Measurements from ENCODE around the gene MBTPS1. TPM values are rescaled to one million over a fixed set of nuclear protein-coding genes. Genes with fewer than 3 reads are reported as not detected.
"Not testable (repeated sequence)": the region's sequence is repeated elsewhere in the genome, so short reads cannot be mapped to it uniquely, and the experiment has no call there.

Gene MBTPS1
- total RNA-seq, 2 experiments from 2014 or later = 37.5 to 37.6 TPM

DNA sequence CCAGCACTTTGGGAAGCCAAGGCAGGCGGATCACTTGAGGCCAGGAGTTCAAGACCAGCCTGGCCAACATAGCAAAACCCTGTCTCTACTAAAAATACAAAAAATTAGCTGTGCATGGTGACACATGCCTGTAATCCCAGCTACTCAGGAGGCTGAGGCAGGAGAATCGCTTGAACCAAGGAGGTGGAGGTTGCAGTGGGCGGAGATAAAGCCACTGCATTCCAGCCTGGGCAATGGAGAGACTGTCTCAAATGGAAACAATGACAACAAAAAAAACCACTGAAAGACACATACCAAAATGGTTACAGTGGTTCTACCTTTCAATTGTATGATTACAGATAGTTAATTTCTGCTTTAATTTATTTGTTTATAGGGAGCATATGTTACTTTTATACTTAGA is 4.8 kb downstream of the MBTPS1 start:
- H3K27ac Mint-ChIP-seq; H3K36me3 Mint-ChIP-seq; intact Hi-C loops (cut with micrococcal nuclease); H3K4me3 Mint-ChIP-seq; H3K9me3 Mint-ChIP-seq; H3K27me3 Mint-ChIP-seq: not testable (repeated sequence)
- H3K4me1 Mint-ChIP-seq (ENCODE audit: low read depth) = peaks cover 45% of the 10 kb centered on the region
- DNase-seq = peak; percentile 54
- POLR2A ChIA-PET = interaction anchor here (0.9 kb wide), 1 partner anchor 23 kb away, joined by 3 read pairs; no protein-coding TSS in a partner anchor
- CTCF ChIA-PET = interaction anchor here (0.8 to 1.6 kb wide), 2 partner anchors 27 to 64 kb away, joined by 4 to 9 read pairs; no protein-coding TSS in a partner anchor

DNA sequence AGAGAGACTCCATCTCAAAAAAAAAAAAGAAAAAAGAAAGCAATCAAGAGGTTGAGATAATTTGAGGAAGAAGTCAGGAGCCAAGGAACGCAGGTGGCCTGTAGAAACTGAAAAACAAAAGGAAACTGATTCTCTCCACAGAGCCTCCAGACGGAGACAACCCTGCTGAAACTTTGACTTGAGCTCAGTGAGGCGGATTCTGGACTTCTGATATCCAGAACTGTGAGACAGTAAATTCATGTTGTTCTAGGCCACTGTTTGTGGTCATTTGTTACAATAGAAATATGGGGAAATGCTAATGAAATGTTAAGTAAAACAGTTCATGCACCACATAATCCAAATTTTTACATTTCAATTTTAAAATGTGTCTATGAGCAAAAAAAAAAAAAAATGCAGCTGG is 5.2 kb downstream of the MBTPS1 start:
- CTCF ChIA-PET = interaction anchor here (0.8 to 1.0 kb wide), 2 partner anchors 27 to 75 kb away, joined by 4 read pairs; partner anchors contain the start of gene TAF1C
- no peaks in the 10 kb centered on the region for H3K9me3 Mint-ChIP-seq
- H3K27ac Mint-ChIP-seq = no peak overlapping the region
- H3K36me3 Mint-ChIP-seq = peaks cover 8% of the 10 kb centered on the region
- POLR2A ChIA-PET = no interaction called here
- peaks cover 49% of the 10 kb centered on the region for H3K4me1 Mint-ChIP-seq (ENCODE audit: low read depth)
- intact Hi-C loops (cut with micrococcal nuclease) = no loop called here
- no peak overlapping the region for H3K4me3 Mint-ChIP-seq
- no peak for DNase-seq
- H3K27me3 Mint-ChIP-seq = no peaks in the 10 kb centered on the region

DNA sequence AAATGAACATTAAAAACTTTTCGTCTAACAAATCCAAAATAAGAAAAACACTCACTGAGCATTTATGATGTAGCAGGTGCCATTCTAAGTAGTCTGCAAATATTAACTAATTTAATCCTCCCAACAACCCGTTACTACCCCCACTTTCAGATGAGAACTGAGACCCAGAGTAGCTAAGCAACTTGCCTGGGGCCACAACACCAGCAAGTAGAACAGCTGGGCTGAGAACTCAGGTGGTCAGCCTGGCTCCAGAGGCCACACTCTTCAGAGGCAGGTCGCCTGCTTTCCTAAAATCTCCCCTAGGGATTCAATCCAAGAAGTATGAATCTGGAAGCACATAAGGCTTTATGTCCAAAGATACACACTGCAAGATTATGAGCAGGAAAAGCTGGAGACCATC is 6.2 kb downstream of the MBTPS1 start:
- Mint-ChIP-seq H3K4me3 (no peak overlapping the region), H3K27me3 (no peaks in the 10 kb centered on the region), H3K4me1 (ENCODE audit: low read depth) (peaks cover 54% of the 10 kb centered on the region), H3K9me3 (no peaks in the 10 kb centered on the region), H3K27ac (no peak overlapping the region), H3K36me3 (peaks cover 8% of the 10 kb centered on the region)
- POLR2A ChIA-PET = no interaction called here
- DNase-seq = no peak
- CTCF ChIA-PET = interaction anchor here (1.2 to 1.3 kb wide), 2 partner anchors 22 to 65 kb away, joined by 3 read pairs; no protein-coding TSS in a partner anchor
- intact Hi-C loops (cut with micrococcal nuclease) = no loop called here

DNA sequence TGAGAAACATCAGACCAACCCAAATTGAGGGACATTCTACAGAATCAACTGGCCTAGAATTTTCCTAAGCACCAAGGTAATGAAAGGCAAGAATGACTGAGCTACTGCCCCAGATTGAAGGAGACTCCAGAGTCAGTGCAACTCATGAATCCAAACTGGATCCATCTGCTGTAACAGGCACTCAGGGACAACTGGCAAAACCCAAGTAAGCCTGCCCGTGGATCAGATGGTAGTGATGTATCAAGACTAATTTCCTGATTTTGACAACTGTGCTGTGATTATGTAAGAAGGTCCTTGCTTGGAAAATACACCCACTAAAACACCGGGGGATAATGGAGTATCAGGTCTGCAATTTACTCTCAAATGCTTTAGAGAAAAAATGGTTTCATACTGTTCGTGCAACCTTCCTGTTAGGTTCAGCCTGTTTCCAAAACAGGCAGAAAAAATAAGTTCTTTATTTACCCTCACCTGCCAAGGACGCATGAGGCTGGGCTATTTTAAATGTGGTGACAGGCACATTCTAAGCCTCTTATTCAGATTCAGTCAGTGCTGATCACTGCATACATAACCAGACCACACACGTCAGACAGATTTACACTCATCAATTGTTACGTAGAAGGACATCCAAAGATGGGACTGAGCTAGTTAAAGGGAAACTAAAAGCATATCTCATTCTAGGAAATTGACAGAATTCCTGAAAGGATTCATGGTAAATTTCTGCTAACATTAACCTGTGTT is 7.0 kb downstream of the MBTPS1 start:
- H3K27me3 Mint-ChIP-seq = no peaks in the 10 kb centered on the region
- H3K9me3 Mint-ChIP-seq = no peaks in the 10 kb centered on the region
- H3K36me3 Mint-ChIP-seq = peaks cover 8% of the 10 kb centered on the region
- ChIA-PET POLR2A (no interaction called here), CTCF (interaction anchor here (1.2 to 1.3 kb wide), 2 partner anchors 21 to 66 kb away, joined by 3 read pairs; no protein-coding TSS in a partner anchor)
- peaks cover 54% of the 10 kb centered on the region for H3K4me1 Mint-ChIP-seq (ENCODE audit: low read depth)
- intact Hi-C loops (cut with micrococcal nuclease) = no loop called here
- DNase-seq = no peak
- no peak overlapping the region for H3K27ac Mint-ChIP-seq
- H3K4me3 Mint-ChIP-seq = no peak overlapping the region

DNA sequence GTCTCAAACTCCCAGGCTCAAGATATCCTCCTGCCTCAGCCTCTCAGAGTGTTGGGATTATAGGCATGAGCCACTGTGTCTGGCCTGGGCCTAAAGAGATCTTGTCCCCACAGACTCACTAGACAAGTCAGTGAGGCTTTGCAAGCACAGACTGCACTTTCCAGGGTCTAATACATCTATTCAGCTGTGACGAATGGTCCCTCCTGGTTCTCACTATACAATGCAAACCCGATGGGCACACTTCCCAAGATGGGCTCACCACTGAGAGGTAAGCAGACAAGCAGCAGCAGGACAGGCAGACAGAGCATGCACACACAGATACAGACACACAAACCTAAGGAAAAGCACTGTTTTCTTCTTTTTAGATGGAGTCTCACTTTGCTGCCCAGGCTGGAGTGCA is 8.8 kb downstream of the MBTPS1 start:
- POLR2A ChIA-PET = interaction anchor here (1.3 kb wide), 1 partner anchor 8 kb away, joined by 3 read pairs; the partner anchor contains the start of gene MBTPS1
- no peaks in the 10 kb centered on the region for H3K9me3 Mint-ChIP-seq
- peaks cover 8% of the 10 kb centered on the region for H3K36me3 Mint-ChIP-seq
- CTCF ChIA-PET = interaction anchor here (1.0 to 1.4 kb wide), 2 partner anchors 8 to 23 kb away, joined by 3 read pairs; partner anchors contain the start of gene MBTPS1
- peaks cover 58% of the 10 kb centered on the region for H3K4me1 Mint-ChIP-seq (ENCODE audit: low read depth)
- no peak overlapping the region for H3K4me3 Mint-ChIP-seq
- no peak for DNase-seq
- no peaks in the 10 kb centered on the region for H3K27me3 Mint-ChIP-seq
- intact Hi-C loops (cut with micrococcal nuclease) = no loop called here
- no peak overlapping the region for H3K27ac Mint-ChIP-seq

DNA sequence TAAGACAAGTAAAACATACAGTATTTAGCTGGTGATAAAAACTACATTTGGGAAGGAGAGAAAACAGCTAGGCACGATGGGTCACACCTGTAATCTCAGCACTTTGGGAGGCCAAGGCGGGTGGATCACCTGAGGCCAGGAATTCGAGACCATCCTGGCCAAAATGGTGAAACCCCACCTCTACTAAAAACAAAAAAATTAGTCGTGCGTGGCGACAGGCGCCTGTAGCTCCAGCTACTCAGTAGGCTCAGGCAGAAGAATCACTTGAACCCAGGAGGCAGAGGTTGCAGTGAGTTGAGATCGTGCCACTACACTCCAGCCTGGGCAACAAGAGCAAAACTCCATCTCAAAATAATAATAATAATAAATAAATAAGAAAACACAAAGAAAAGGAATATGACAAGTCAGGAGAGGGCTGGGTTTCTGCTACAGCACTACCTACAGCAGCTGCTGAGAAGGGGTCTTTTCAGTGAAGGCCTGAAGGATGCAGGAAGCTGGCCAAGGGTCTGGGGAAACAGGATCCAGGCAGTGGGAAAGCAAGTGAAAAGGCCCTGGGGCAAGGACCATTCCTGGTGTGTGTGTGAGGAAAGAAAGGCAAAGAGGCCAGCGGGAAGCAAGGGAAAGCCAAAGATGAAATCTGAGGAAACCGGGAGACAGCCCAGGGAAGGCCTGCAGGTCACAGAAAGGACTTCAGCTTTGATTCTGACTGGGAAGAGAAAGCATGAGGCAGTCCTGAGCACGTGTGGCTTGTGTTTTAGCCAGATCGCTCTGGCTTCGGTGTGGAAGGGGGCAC is 10.6 kb downstream of the MBTPS1 start:
- ChIA-PET CTCF (interaction anchor here (1.0 to 1.7 kb wide), 6 partner anchors 10 to 81 kb away, joined by 3 to 10 read pairs (median 4); partner anchors contain the start of genes MBTPS1 and TAF1C), POLR2A (interaction anchor here (1.4 kb wide), 1 partner anchor 10 kb away, joined by 8 read pairs; the partner anchor contains the start of gene MBTPS1)
- Mint-ChIP-seq H3K27me3 (no peaks in the 10 kb centered on the region), H3K9me3 (no peaks in the 10 kb centered on the region), H3K36me3 (peaks cover 13% of the 10 kb centered on the region), H3K4me1 (ENCODE audit: low read depth) (peaks cover 57% of the 10 kb centered on the region), H3K4me3 (no peak overlapping the region), H3K27ac (no peak overlapping the region)
- intact Hi-C loops (cut with micrococcal nuclease) = no loop called here
- DNase-seq = no peak

DNA sequence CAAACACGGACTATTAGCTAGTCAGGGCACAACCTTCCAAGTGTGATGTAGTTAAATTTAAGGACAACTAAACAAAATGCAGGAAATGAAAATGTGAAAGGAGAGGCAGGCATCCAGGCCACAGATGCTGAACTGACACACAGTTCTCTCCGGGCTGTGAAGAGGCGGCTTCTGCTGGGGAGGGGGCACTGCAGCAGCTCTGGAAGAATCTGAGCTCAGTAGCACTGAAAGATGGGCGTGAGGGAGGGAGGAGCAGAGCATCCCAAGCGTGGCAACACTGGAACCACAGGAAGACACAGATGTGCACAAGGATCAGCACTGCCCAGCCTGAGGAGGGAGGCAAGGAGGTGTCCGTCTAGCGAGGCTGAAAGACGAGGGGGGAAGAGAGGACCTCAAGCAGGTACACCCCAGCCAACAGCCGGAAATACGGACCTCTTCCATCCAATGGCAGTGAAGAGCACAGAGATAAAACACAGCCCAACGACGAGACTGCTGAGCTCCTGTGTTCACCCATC is 11.4 kb downstream of the MBTPS1 start:
- Mint-ChIP-seq H3K4me3 (no peak overlapping the region), H3K4me1 (ENCODE audit: low read depth) (peaks cover 49% of the 10 kb centered on the region), H3K27me3 (no peaks in the 10 kb centered on the region), H3K36me3 (peaks cover 13% of the 10 kb centered on the region), H3K9me3 (no peaks in the 10 kb centered on the region), H3K27ac (no peak overlapping the region)
- POLR2A ChIA-PET = interaction anchor here (1.4 kb wide), 1 partner anchor 10 kb away, joined by 8 read pairs; the partner anchor contains the start of gene MBTPS1
- no peak for DNase-seq
- CTCF ChIA-PET = interaction anchor here (1.0 to 1.7 kb wide), 5 partner anchors 11 to 81 kb away, joined by 3 to 10 read pairs (median 4); partner anchors contain the start of genes MBTPS1 and TAF1C
- intact Hi-C loops (cut with micrococcal nuclease) = no loop called here

DNA sequence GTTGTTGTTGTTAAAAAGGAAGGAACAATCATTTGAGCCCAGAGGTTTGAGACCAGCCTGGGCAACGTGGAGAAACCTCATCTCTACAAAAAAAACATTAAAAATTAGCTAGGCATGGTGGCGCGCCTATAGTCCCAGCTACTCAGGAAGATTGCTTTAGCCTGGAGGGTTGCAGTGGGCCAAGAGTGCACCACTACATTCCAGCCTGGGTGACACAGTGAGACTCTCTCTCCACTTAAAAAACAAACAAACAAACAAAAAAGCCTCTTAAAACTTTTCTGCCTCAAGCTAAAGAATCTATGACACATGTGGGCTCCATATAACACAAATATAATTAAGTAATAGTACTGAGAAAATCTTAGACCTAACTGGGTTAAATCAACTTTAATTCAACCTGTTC is 12.5 kb downstream of the MBTPS1 start:
- POLR2A ChIA-PET = no interaction called here
- no peak overlapping the region for H3K4me3 Mint-ChIP-seq

DNA sequence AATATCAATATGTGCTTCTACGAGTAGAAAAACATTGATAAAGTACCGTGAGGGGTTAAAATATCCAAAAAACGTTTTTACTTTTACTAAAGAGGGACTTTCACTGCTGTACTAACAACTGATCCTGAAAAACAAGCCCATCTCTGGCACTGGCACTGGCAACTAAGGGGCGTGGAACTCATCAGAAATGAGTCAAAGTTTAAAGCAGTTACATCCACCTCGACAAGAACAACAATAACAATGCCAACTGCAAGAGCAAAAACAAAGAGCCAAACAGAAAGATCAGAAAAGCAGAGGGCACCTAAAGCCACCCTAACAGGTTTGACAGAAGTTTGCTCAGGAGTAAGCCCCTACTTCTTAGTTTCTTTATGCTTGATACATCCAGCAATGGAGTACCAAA is 13.1 kb downstream of the MBTPS1 start:
- Mint-ChIP-seq H3K4me1 (ENCODE audit: low read depth) (peaks cover 43% of the 10 kb centered on the region), H3K9me3 (no peaks in the 10 kb centered on the region), H3K27ac (no peak overlapping the region), H3K4me3 (no peak overlapping the region), H3K36me3 (peaks cover 8% of the 10 kb centered on the region), H3K27me3 (no peaks in the 10 kb centered on the region)
- no peak for DNase-seq
- ChIA-PET CTCF (interaction anchor here (0.8 to 1.8 kb wide), 4 partner anchors 13 to 84 kb away, joined by 3 to 5 read pairs (median 3); partner anchors contain the start of gene MBTPS1), POLR2A (no interaction called here)
- intact Hi-C loops (cut with micrococcal nuclease) = loop anchor here (5.0 kb wide), 1 partner anchor 74 kb away; no protein-coding TSS in a partner anchor

More for the DNA sequence above, 12.5 kb downstream of the MBTPS1 start:
- Mint-ChIP-seq H3K36me3 (peaks cover 10% of the 10 kb centered on the region), H3K27ac (no peak overlapping the region), H3K9me3 (no peaks in the 10 kb centered on the region), H3K27me3 (no peaks in the 10 kb centered on the region), H3K4me1 (ENCODE audit: low read depth) (peaks cover 48% of the 10 kb centered on the region)
- DNase-seq = no peak
- CTCF ChIA-PET = interaction anchor here (0.8 to 1.8 kb wide), 3 partner anchors 13 to 41 kb away, joined by 3 to 5 read pairs (median 3); partner anchors contain the start of gene MBTPS1
- intact Hi-C loops (cut with micrococcal nuclease) = loop anchor here (5.0 kb wide), 1 partner anchor 73 kb away; no protein-coding TSS in a partner anchor

DNA sequence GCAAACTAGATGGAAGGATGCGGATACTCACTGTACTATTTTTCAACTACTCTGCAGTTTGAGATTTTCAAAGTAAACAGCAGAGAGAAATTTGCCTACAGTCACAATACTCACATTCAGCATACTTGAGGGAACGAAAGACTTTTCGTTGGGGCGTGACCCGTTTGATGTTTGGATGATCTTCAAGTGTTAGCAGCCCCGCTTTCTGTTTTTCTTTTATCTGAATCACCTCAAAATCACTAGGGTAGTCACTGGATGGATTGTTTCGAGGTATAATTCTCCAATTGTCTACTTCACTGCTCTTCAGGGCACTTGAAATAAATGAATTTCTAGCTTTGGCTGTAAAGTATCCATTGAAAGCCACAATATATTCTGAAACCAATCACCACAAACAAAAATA is 17.8 kb downstream of the MBTPS1 start:
- CTCF ChIA-PET = interaction anchor here (3.8 kb wide), 1 partner anchor 88 kb away, joined by 16 read pairs; the partner anchor contains the start of gene TAF1C
- H3K36me3 Mint-ChIP-seq = peaks cover 29% of the 10 kb centered on the region
- POLR2A ChIA-PET = no interaction called here

DNA sequence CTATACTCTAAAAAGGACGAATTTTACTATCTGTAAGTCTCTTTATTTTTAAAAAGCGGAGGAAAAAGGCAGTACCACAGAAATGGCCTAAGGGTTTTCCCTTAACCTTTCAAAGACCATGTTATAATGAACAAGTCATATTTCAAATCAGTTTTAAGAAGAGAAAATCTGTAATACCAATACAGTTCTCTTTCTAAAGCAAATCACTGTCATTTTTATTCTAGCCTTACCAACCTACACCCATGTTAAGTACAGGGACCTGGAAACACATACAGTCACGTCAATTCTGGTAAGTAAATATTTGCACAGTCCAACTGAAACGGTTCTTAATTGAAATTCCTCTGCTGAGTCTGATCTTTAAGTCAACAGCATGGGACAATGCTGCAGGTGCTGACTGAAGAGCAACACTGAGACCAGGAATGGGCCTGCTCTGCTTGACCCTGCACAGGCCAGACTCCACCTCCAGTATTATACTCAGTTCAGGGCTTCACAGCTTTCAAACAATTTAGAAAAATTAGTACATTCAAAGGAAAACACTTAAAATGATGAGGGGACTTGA is 20.2 kb downstream of the MBTPS1 start:
- ChIA-PET CTCF (interaction anchor here (0.8 to 1.5 kb wide), 3 partner anchors 20 to 90 kb away, joined by 4 read pairs; partner anchors contain the start of genes MBTPS1 and TAF1C), POLR2A (interaction anchor here (1.0 kb wide), 1 partner anchor 20 kb away, joined by 3 read pairs; the partner anchor contains the start of gene MBTPS1)
- intact Hi-C loops (cut with micrococcal nuclease) = loop anchor here (5.0 kb wide), 1 partner anchor 41 kb away; no protein-coding TSS in a partner anchor
- Mint-ChIP-seq H3K4me3 (no peak overlapping the region), H3K9me3 (no peaks in the 10 kb centered on the region), H3K27me3 (no peaks in the 10 kb centered on the region), H3K4me1 (ENCODE audit: low read depth) (peaks cover 10% of the 10 kb centered on the region), H3K36me3 (peaks cover 40% of the 10 kb centered on the region), H3K27ac (no peak overlapping the region)
- DNase-seq = no peak

More for the DNA sequence above, 17.8 kb downstream of the MBTPS1 start:
- Mint-ChIP-seq H3K27me3 (no peaks in the 10 kb centered on the region), H3K27ac (no peak overlapping the region), H3K4me1 (ENCODE audit: low read depth) (peaks cover 23% of the 10 kb centered on the region), H3K9me3 (no peaks in the 10 kb centered on the region), H3K4me3 (no peak overlapping the region)
- intact Hi-C loops (cut with micrococcal nuclease) = loop anchor here (2.0 to 5.0 kb wide), 2 partner anchors 18 to 38 kb away; partner anchors contain the start of gene MBTPS1
- DNase-seq = no peak
